H1 (cell line): Measurements from ENCODE around the gene RNF208.

ENCODE experiments used
- CHD2 ChIP-seq: IDR thresholded peaks from 2 replicates; pipeline ENCODE4 v1.6.1; 2012; ENCODE audit warnings: low read length, improper control_type of control experiment
- EZH2 ChIP-seq: fragments of 200-600 bp; sonication (generic); IDR thresholded peaks from 2 replicates; pipeline ENCODE4 v1.7.1; 2012; ENCODE audit warnings: low read depth, mild to moderate bottlenecking, moderate library complexity, low read length, inconsistent platforms; ENCODE audit not compliant: severe bottlenecking
- NANOG ChIP-seq: IDR thresholded peaks from 2 replicates; pipeline ENCODE4 v1.6.1; 2011; ENCODE audit warnings: low read length, low read depth, mild to moderate bottlenecking, inconsistent platforms; ENCODE audit not compliant: insufficient read depth, poor library complexity, severe bottlenecking
- POLR2A ChIP-seq, 2 experiments: IDR thresholded peaks; 1 replicate in 1 of 2; 2 replicates in 1 of 2; pipeline ENCODE4 v1.6.1; 2011; ENCODE audit warnings: low read depth in 2 of 2, low read length in 2 of 2, mild to moderate bottlenecking in 2 of 2; ENCODE audit errors: control extremely low read depth in 1 of 2
- SRF ChIP-seq: IDR thresholded peaks from 2 replicates; pipeline ENCODE4 v1.6.1; 2011; ENCODE audit warnings: mild to moderate bottlenecking, low read depth, low read length, moderate library complexity
- TF ChIP-seq, protein P1 (sequence below), 3 experiments: IDR thresholded peaks; 1 replicate in 2 of 3; 2 replicates in 1 of 3; pipeline versions ENCODE4 v1.5.1 to v1.6.1; 2011; ENCODE audit warnings: low read length in 3 of 3, mild to moderate bottlenecking in 3 of 3, inconsistent platforms in 2 of 3, low read depth in 1 of 3, moderate library complexity in 1 of 3; ENCODE audit not compliant: insufficient read depth in 1 of 3; ENCODE audit errors: control extremely low read depth in 1 of 3
- TF ChIP-seq, protein P2 (sequence below): IDR thresholded peaks from 2 replicates; pipeline ENCODE4 v1.6.1; 2011; ENCODE audit warnings: low read length, improper control_type of control experiment
- TF ChIP-seq, protein P3 (sequence below): IDR thresholded peaks from 2 replicates; pipeline ENCODE4 v1.6.1; 2012; ENCODE audit warnings: inconsistent platforms

DNA sequence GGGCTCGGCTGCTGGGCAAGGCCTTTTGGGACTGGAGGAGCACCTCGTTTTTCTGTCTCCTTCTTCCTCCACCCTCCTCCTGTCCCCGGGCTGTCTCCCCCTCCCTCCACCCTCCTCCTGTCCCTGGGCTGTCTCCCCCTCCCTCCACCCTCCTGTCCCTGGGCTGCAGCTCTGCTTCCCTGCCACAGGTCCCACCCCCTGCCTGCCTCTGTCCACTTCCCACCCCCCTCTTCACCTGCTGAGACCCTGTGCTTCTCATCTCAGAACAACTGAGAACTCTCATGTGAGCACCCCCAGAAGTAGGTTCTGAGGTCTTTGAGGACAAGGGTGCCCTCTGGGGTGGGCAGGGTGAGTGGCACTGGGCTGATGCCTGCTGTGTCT, 49.6 kb upstream of the RNF208 start:
- TF ChIP-seq, protein P1, sequence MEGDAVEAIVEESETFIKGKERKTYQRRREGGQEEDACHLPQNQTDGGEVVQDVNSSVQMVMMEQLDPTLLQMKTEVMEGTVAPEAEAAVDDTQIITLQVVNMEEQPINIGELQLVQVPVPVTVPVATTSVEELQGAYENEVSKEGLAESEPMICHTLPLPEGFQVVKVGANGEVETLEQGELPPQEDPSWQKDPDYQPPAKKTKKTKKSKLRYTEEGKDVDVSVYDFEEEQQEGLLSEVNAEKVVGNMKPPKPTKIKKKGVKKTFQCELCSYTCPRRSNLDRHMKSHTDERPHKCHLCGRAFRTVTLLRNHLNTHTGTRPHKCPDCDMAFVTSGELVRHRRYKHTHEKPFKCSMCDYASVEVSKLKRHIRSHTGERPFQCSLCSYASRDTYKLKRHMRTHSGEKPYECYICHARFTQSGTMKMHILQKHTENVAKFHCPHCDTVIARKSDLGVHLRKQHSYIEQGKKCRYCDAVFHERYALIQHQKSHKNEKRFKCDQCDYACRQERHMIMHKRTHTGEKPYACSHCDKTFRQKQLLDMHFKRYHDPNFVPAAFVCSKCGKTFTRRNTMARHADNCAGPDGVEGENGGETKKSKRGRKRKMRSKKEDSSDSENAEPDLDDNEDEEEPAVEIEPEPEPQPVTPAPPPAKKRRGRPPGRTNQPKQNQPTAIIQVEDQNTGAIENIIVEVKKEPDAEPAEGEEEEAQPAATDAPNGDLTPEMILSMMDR (IDR thresholded peaks at IDR 0.05; ENCODE audit: control extremely low read depth in 1 of 3, insufficient read depth in 1 of 3, low read depth in 1 of 3, low read length in 3 of 3), result no peak
- TF ChIP-seq SRF, result no peak
- TF ChIP-seq, protein P2, sequence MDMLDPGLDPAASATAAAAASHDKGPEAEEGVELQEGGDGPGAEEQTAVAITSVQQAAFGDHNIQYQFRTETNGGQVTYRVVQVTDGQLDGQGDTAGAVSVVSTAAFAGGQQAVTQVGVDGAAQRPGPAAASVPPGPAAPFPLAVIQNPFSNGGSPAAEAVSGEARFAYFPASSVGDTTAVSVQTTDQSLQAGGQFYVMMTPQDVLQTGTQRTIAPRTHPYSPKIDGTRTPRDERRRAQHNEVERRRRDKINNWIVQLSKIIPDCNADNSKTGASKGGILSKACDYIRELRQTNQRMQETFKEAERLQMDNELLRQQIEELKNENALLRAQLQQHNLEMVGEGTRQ, result no peak
- no peak for TF ChIP-seq POLR2A (IDR thresholded peaks at IDR 0.05; ENCODE audit: control extremely low read depth in 1 of 2, low read depth in 2 of 2, low read length in 2 of 2)
- no peak for TF ChIP-seq NANOG
- TF ChIP-seq, protein P3, sequence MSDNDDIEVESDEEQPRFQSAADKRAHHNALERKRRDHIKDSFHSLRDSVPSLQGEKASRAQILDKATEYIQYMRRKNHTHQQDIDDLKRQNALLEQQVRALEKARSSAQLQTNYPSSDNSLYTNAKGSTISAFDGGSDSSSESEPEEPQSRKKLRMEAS, result no peak
- no peak for TF ChIP-seq EZH2
- no peak for TF ChIP-seq CHD2
